Right ventricle myocardium superior (tissue), 1 donor: ENCODE results near the gene HMGN1. TPM values are rescaled to one million over a fixed set of nuclear protein-coding genes. Genes with fewer than 3 reads are reported as not detected.
"Not testable (repeated sequence)": the region's sequence is repeated elsewhere in the genome, so short reads cannot be mapped to it uniquely, and the experiment has no call there.

Experiments used
- ATAC-seq: fragments of 200-7000 bp; cut with Tn5 transposase; one replicate; pipeline ENCODE4 v1.9.1; 2020; ENCODE audit warnings: mild to moderate bottlenecking; ENCODE audit not compliant: poor library complexity
- DNase-seq: peaks from one replicate; pipeline ENCODE4 v3.0.0-alpha.2; 2020
- intact Hi-C: fragments of 100-400 bp; cut with DNase I; formaldehyde crosslinking; loops from one replicate; pipeline ENCODE4 v1.11.2; 2022
- long read RNA-seq: library from polyadenylated mRNA; unstranded; transcript quantifications from one replicate; pipeline ENCODE4 v2.0.0, GENCODE V29; 2021
- total RNA-seq: library from RNA; stranded (reverse); fragmentation: NEBNext Ultra II Directional; extraction: Animal tissue kit (Norgen Biotek cat#: 25700); gene quantifications from one replicate; pipeline ENCODE4 v1.2.1, GENCODE V29; 2021
- donor health status: DM: no; HTN: yes; CAD: no; lungs with severe emphysema.

The HMGN1 gene
- 54.5 TPM for total RNA-seq
- long read RNA-seq, full-length matches to known transcripts, result 38 of 64 reads
- long read RNA-seq, partial matches to known transcripts, result 11 of 64 reads
- long read RNA-seq, other reads (novel, unspliced or antisense), result 15 of 64 reads

- peak; percentile 54 for ATAC-seq
- DNase-seq, result peak; percentile 90
- intact Hi-C loops, result loop anchor here (2.0 to 5.0 kb wide), 2 partner anchors 32 to 36 kb away; partner anchors contain the start of gene BRWD1
Measured at GRCh38 chr21:39348355-39349210, at the start of gene HMGN1. HMGN1 (minus strand) TSS chr21:39349088; CDS start chr21:39348917, 171 bp downstream.

GRCh38 chr21:39397646-39398385, 48.9 kb upstream of the HMGN1 start:
- intact Hi-C loops, result no loop called here
- ATAC-seq (no peak), DNase-seq (no peak)

GRCh38 chr21:39392981-39393380, 44.1 kb upstream of the HMGN1 start:
- DNase-seq, result no peak
- no peak for ATAC-seq
- intact Hi-C loops, result no loop called here

- DNase-seq (no peak), ATAC-seq (no peak)
- intact Hi-C loops, result no loop called here
Measured at GRCh38 chr21:39390212-39390765, 41.4 kb upstream of the HMGN1 start.

GRCh38 chr21:39388811-39389155, 39.9 kb upstream of the HMGN1 start:
- ATAC-seq, result no peak
- intact Hi-C loops, result loop anchor here (5.0 kb wide), 1 partner anchor 76 kb away; the partner anchor contains the start of gene BRWD1

GRCh38 chr21:39388038-39388810, 39.3 kb upstream of the HMGN1 start:
- intact Hi-C loops, result loop anchor here (5.0 kb wide), 1 partner anchor 76 kb away; the partner anchor contains the start of gene BRWD1
- ATAC-seq, result peak; percentile 84
- DNase-seq, result peak; percentile 95

More at GRCh38 chr21:39388811-39389155, 39.9 kb upstream of the HMGN1 start:
- DNase-seq, result no peak

GRCh38 chr21:39387461-39388037, 38.7 kb upstream of the HMGN1 start:
- intact Hi-C loops, result loop anchor here (5.0 kb wide), 1 partner anchor 75 kb away; the partner anchor contains the start of gene BRWD1
- ATAC-seq, result peak; percentile 77
- DNase-seq, result peak; percentile 95

GRCh38 chr21:39386899-39387298, 38.0 kb upstream of the HMGN1 start:
- intact Hi-C loops, result loop anchor here (5.0 kb wide), 1 partner anchor 75 kb away; the partner anchor contains the start of gene BRWD1
- DNase-seq (no peak), ATAC-seq (no peak)

- DNase-seq (peak; percentile 53), ATAC-seq (peak; percentile 26)
- intact Hi-C loops, result loop anchor here (5.0 kb wide), 1 partner anchor 74 kb away; the partner anchor contains the start of gene BRWD1
Measured at GRCh38 chr21:39386194-39386593, 37.3 kb upstream of the HMGN1 start.

GRCh38 chr21:39385299-39386145, 36.6 kb upstream of the HMGN1 start:
- peak; percentile 84 for ATAC-seq
- DNase-seq, result peak; percentile 90
- intact Hi-C loops, result loop anchor here (5.0 kb wide), 1 partner anchor 73 kb away; the partner anchor contains the start of gene BRWD1

GRCh38 chr21:39384674-39385298, 35.9 kb upstream of the HMGN1 start:
- no peak for DNase-seq
- ATAC-seq, result no peak
- intact Hi-C loops, result loop anchor here (5.0 kb wide), 1 partner anchor 72 kb away; the partner anchor contains the start of gene BRWD1

- intact Hi-C loops, ATAC-seq, DNase-seq: not testable (repeated sequence)
Measured at GRCh38 chr21:39382096-39382495, 33.2 kb upstream of the HMGN1 start.

- intact Hi-C loops, result loop anchor here (2.0 kb wide), 1 partner anchor 32 kb away; the partner anchor contains the start of gene HMGN1
- DNase-seq (no peak), ATAC-seq (no peak)
Measured at GRCh38 chr21:39381009-39381408, 32.1 kb upstream of the HMGN1 start.

- ATAC-seq, result peak; percentile 100
- peak; percentile 99 for DNase-seq
- intact Hi-C loops, result loop anchor here (2.0 kb wide), 1 partner anchor 31 kb away; the partner anchor contains the start of gene HMGN1
Measured at GRCh38 chr21:39379986-39380891, 31.4 kb upstream of the HMGN1 start.

- ATAC-seq (no peak), DNase-seq (no peak)
- intact Hi-C loops, result no loop called here
Measured at GRCh38 chr21:39377444-39378050, 28.7 kb upstream of the HMGN1 start.
